KOPT-K1 (cell line): Measurements from ENCODE around the gene NFASC.

Experiments
- H3K27ac ChIP-seq: fragments of 200-600 bp; sonication (generic); 2 replicates; pipeline ENCODE4 v1.5.1; 2016; ENCODE audit warnings: antibody characterized with exemption, mild to moderate bottlenecking, low read depth, low read length; ENCODE audit not compliant: poor library complexity, severe bottlenecking
- H3K36me3 ChIP-seq: fragments of 200-600 bp; sonication (generic); 2 replicates; pipeline ENCODE4 v1.5.1; 2017; ENCODE audit warnings: antibody characterized with exemption, mild to moderate bottlenecking, low read length, moderate library complexity; ENCODE audit not compliant: insufficient read depth
- H3K9me3 ChIP-seq: fragments of 200-600 bp; sonication (generic); 2 replicates; pipeline ENCODE4 v1.5.1; 2017; ENCODE audit warnings: antibody characterized with exemption, low read length, mild to moderate bottlenecking; ENCODE audit not compliant: insufficient read depth, poor library complexity, severe bottlenecking

The NFASC gene

DNA sequence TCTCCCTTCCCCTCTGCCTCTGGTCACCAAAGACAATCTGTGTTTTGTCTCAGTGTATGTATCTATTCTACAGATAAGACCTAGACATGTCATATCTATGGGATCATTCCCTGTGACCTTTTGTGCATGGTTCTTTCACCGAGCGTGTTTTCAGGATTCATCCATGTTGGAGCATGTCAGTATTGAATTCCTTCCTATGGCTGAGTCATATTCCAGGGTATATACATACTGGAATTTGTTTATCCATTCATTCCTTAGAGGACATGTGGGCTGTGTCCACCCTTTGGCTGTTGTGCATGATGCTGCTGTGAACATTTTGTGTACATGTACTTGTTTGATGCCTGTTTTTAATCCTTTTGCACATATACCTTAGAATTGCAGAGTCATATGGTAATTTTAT lies 69.9 kb downstream of the NFASC start:
- no peaks in the 10 kb centered on the region for H3K36me3 ChIP-seq
- H3K27ac ChIP-seq = no peak overlapping the region
- H3K9me3 ChIP-seq = no peaks in the 10 kb centered on the region

DNA sequence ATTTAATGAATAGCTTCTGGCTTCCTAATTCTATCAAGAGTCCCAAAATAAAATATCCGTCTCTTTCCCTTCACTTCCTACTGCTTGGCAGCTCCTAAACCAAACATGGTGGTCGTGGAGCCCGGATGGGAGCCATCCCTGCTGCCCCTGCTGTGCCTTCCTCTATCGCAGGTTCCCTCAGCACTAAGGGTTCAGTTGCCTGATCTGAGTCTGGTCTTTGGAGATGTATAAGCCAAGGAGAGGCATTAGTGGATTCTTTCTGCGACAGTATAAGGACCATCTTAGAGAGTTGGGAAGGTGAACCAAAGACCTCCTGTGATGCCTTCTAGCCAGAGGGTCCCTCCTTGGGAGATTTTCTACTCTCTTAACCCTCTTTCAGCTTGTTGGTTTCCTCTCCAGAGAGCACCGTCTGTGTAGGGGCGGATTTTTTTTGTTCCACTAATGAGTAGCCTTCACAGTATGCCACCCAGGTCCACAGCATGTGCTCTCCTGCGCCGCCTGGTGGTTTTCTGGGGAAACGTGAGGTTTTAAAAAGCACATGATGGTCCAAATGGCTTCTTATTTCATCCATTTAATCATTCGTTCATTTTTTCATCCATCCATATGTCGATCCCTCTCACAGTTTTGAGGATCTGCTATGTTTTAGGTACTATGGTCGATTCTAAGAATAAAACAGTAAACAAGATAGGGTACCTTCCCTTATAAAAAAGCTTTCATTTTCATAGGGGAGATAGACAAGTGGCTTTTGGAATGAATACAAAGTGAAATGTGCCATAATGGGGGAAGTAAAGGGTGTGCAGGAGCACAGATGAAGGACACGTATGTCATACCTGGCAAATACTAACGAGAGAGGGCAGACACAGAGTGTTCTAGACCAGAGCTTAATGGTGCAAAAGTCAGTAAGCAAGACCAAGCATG lies 71.0 kb downstream of the NFASC start:
- no peaks in the 10 kb centered on the region for H3K9me3 ChIP-seq
- H3K36me3 ChIP-seq = no peaks in the 10 kb centered on the region
- no peak overlapping the region for H3K27ac ChIP-seq

DNA sequence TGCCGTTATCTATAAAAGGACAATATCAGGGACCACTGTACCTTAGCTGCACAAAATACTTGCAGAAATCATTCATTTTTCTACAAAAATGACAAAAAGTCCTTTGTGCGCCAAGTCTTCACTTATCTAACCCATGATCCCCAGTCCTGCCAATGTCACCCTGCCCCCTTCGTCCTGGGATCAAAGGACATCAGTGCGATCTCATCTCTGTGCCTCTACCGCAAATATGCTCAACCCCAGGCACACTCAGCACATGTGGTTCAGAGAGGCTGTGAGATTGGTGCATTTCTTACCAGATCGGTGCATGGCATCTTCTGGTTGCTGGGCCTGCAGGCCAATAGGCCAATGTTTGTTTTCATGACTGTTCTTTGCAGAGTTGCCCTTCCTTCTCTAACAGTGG lies 72.8 kb downstream of the NFASC start:
- no peak overlapping the region for H3K27ac ChIP-seq
- H3K9me3 ChIP-seq = no peaks in the 10 kb centered on the region
- no peaks in the 10 kb centered on the region for H3K36me3 ChIP-seq

DNA sequence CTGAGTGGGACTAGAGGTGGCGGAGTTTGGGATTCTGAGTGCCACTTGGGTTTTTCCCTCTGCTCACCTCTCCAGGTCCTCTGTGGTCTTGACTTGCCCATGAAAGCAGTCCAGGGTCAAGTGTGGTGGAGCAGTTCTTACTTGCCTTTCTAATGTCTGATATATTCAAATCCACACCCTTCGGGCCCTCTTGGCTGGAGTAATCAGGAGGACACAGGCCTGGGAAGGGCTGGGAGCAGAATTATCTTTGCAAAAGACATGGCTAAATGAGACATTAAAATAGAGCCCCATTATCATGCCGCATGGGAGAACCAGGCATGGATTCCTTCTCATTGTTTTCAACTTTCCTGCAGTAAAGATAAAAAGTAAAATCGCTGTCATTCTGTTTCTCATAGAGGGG lies 74.0 kb downstream of the NFASC start:
- Histone ChIP-seq H3K27ac (no peak overlapping the region), H3K9me3 (no peaks in the 10 kb centered on the region), H3K36me3 (no peaks in the 10 kb centered on the region)

DNA sequence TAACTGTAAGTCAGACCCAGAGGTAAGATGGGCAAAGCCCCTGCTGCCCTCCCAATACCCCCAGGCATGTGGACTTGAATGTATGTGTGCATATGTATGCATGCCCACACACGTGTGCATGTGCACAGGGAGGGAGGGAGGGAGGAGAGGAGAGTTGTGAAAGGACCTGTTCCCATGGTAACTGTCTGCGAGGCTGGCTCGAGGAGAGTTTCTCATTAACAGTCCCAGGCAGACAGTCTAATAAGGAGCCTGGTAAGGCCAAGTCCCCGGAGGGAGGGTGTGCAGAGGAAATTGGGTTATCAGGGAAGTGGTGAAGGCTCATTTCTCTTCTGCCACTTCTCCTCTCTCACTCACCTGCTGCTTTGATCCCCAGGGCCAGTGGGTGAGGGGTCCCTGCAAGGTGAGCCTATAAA lies 74.9 kb downstream of the NFASC start:
- Histone ChIP-seq H3K27ac (no peak overlapping the region), H3K36me3 (no peaks in the 10 kb centered on the region), H3K9me3 (no peaks in the 10 kb centered on the region)

DNA sequence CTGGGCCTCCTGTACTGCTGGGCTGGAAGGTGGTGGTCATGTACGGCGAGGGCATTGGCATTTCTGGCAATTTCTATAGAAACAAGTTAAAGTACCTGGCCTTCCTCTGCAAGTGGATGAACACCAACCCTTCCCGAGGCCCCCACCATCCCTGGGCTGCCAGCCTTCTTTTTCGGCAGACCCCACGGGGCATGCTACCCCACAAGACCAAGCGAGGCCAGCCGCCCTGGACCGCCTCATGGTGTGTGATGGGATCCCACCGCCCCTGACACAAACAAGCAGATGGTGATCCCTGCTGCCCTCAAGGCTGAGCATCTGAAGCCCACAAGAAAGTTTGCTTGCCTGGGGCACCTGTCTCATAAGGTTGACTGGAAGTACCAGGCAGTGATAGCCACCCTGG lies 76.0 kb downstream of the NFASC start:
- Histone ChIP-seq H3K27ac (no peak overlapping the region), H3K36me3 (no peaks in the 10 kb centered on the region), H3K9me3 (no peaks in the 10 kb centered on the region)

DNA sequence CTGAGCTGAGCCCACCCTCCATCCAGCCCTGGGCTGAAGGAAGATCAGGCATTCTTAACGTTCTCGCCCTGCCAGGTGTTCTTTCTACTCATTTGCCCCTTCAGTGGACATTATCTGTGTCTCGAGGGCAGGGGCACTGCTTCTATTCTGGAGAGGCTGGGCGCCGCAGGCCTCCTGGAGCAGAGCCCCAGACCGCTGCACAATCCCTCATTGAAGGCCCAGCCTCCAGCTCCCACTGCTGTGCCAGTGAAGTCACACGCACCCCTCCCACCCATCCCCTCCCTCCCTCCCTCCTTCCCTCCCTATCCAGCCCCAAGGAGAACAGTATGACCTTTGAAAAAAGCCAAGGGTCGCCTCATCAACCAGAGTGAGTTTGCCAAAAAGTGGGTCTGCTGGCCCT lies 76.7 kb downstream of the NFASC start:
- Histone ChIP-seq H3K36me3 (no peaks in the 10 kb centered on the region), H3K27ac (no peak overlapping the region), H3K9me3 (no peaks in the 10 kb centered on the region)

DNA sequence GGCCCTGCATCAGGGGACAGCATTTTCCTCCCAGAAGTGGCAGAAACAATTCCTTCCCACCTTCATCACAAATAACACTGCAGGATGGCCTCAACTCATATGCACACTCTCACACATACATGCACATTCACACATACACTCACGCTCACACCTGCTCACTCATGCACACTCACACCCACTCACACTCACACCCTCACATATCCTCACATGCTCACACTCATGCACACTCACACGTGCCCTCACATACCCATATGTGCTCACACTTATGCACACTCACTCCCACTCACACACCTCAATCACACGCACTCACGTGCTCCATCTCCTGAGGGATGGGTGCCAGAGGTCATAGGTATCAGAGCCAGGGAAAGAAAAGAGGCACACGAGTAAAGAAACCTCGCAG lies 77.1 kb downstream of the NFASC start:
- Histone ChIP-seq H3K9me3 (no peaks in the 10 kb centered on the region), H3K36me3 (no peaks in the 10 kb centered on the region), H3K27ac (no peak overlapping the region)

DNA sequence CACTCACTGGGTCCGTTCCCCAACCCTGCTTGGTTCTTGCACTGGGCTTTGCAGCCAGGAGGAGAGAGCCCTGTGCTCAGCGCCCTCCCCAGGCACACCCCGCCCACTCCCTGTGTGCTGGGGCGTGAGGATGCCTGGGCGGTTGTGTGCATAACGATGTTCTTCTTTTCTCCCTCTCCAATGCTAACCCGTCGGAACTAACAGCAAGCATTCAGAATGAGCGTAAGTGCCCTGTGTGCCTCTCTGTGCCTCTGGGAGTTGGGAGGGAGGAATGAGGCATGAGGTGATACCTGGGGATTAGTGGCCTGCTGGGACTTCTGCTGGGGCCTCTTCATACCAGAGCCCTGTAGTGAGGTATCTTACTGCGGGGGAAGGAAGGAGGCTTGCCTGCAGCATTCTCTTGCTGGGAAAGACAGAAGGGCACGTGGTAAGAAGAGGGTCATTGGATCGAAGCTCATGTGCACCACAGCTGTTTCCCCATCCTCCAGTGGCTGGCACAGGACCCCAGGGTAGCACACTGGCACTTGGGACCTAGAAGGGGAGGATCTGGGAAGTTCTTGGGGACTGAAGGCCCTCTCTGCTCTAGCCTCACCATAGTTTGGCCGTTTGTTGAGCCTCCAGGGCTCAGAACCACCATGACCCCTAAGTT lies 79.8 kb downstream of the NFASC start:
- Histone ChIP-seq H3K36me3 (no peaks in the 10 kb centered on the region), H3K27ac (no peak overlapping the region), H3K9me3 (no peaks in the 10 kb centered on the region)

DNA sequence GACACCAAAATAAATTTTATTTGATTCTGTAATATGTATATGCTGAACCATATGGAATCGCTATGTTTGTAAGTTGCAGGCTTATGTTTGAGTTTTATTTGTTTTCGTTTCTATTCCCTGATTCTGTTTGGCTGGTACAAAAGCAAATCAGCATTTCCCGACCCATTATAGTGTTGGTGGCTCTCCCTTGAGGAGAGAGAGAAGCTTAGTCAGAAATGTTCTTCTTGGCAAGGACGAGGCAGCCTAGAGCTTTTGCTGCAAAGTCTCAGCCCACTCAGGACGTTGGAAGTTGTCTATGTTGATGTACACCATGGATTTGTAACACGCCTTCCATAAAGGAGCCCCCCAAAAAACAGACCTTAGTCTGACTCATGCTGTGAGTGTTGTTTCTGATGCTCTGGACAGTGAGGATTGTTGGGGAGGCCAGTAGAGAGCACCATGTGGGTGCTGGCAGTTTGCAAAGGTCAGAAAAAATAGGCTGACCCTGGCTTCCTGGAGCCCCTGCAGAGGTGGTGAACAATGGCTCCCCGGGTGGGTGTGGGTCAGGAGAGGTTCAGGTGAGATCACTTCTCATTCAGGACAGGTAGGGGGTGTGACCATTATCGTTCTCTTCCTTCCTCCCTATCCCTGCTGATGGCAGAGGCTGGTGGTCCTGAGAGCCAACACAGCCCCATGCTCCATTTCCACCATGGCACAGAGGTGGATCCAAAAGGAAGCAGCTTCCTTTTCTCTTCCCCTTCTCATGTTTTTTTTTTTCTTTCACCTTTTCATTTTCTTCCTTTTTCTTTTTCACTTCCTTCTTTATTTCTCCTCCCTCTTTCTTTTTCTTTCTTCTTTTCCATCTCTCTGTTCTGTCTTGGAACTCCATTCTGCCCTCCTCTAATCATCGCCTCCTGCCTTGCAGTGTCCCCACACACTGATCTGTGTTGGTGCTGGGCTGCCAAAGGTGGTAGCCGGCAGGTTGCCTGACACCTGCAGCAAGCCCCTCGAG lies 88.0 kb downstream of the NFASC start:
- H3K27ac ChIP-seq = no peak overlapping the region
- no peaks in the 10 kb centered on the region for H3K9me3 ChIP-seq
- no peaks in the 10 kb centered on the region for H3K36me3 ChIP-seq

DNA sequence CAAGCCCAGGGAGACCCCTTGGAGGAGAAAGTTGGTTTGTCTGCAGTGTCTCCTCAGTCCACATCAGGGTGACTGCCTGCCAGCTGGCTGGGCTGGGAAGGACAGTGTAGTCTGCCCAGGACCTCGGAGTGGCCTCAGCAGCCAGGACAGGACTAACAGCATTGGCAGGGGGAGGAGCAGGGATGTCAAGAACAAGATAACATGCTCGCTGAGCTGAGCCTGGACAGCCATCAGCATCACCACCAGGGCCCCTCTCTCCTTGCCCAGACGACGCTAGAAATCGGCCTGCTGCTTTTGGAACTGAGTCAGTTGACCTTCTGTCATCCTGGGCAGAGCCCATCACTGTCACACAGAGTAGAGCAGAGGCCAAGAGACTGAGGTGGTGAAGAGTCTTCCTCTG lies 88.7 kb downstream of the NFASC start:
- no peak overlapping the region for H3K27ac ChIP-seq
- no peaks in the 10 kb centered on the region for H3K36me3 ChIP-seq
- H3K9me3 ChIP-seq = no peaks in the 10 kb centered on the region

DNA sequence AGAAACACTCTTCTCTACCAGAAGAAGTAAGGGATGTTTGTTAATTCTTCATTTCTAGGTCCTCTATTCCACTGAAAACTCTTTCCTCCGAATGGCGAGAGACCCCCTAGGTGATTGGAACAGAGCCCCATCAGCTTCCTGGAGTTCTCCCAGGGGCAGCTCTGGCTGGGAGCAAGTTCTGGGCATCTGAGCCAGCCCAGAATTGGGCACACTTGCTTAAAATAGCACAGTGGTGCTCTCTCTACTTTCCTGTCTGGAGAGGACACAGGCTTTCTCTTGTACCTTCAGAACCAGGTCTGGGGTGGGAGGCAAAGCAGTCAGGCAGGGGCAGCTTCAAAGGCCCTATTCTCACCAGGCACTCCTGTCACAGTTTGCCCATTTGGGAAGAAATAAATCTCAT lies 89.2 kb downstream of the NFASC start:
- H3K9me3 ChIP-seq = no peaks in the 10 kb centered on the region
- H3K36me3 ChIP-seq = no peaks in the 10 kb centered on the region
- no peak overlapping the region for H3K27ac ChIP-seq

DNA sequence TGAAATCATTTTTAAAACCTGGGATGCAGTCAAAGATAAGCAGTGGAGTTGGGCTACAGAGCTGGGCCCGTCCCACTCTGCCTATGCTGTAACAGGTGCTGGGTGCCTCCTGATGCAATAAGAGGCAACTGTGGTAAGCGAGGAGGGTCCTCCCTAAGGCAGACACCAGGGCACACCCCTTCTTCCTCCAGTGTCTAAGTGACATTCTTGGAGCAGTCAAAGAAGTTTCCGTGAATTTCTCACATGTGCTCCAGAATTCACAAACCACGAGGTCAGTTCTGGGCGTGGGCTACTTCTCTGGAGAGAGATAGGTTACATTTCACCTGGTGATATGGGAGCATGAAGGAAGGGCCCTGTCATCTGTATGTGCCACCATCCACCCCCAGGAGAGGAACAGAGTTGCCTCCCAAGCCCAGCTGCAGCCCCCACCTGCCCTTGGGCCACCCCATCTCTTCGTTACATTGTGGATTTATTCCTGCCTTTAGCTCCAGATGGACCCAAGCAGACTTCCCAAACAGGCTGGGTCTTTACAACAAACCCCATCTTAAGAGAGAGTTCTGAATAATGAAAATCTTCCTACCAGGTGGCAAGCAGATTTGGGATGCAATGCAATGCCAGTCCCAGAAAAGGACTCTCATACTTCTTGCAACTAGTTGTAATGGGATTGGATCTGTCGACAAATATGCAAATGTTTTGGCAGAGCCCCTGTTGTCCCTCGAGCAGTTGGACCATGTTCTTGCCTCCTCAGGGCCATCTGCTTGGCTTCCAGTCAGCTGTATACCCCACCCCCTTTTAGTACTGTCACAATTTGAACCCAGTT lies 89.9 kb downstream of the NFASC start:
- Histone ChIP-seq H3K36me3 (no peaks in the 10 kb centered on the region), H3K27ac (no peak overlapping the region), H3K9me3 (no peaks in the 10 kb centered on the region)

DNA sequence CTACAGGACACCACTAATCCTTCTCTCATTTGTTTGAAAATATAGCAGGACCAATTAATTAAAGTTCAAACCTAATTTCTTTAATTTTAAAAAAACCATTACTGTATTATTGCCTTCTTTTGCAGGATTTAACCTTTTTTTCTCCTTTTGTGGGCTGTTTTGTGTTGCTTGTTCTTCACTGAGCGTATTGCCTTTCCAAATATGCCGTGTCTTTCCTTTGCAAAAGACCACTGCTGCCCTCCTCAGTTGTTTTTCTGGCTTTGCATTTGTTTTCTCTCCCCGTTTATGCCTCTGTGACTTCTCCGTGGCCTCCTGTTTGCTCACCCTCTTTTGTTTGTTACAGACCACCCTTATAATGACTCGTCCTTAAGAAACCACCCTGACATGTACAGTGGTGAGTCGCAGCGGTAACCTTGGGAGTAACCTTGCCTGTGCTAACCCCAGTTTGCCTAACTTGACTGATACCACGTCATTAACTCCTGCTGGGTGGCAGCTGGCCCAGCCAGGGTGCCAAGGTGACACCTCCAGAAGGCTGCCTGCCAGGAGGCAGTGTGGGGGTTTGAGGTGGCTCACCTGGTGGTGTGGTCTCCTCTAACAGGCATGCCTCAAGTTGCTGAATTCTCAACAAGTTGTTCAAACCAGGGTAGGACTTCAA lies 91.2 kb downstream of the NFASC start:
- no peak overlapping the region for H3K27ac ChIP-seq

More for the DNA sequence above, 91.2 kb downstream of the NFASC start:
- H3K9me3 ChIP-seq = no peaks in the 10 kb centered on the region
- H3K36me3 ChIP-seq = no peaks in the 10 kb centered on the region
